GM18951 (cell line): ENCODE measurements around the gene VGLL3.

ENCODE experiments used
- POLR2A ChIP-seq: IDR thresholded peaks from 4 replicates; pipeline ENCODE4 v1.6.1; 2011; ENCODE audit warnings: mild to moderate bottlenecking; ENCODE audit not compliant: insufficient read length, insufficient read depth; ENCODE audit errors: extremely low read depth
- in situ Hi-C: fragments of 300-500 bp; cut with MboI; formaldehyde crosslinking; loops from one replicate; pipeline ENCODE4 v1.12.0; 2022; ENCODE audit warnings: low sequenced_read_pairs, mixed read lengths, inconsistent platforms; ENCODE audit not compliant: unreplicated experiment

Gene VGLL3

DNA sequence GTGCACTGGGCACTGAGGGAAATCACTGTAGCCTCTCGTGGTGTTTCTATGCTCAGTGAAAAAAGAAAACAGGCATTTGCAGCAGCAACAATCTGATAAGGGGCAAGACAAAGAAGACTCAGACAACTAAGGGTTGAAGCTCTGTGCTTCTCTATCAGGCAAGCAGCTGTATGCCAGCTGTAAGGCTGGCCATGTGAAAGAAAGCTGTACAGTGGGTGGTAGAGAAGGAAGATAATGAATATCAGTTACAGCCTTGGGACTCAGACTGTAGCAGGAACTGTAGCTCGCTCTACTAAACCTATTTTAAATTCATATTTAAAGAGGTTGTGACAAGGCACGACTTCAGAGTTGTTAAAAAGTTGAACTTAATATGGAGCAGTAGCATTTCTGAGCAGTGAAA, 76.3 kb downstream of the VGLL3 start:
- in situ Hi-C loops, result no loop called here

GRCh38 chr3:86913160-86913559, 77.8 kb downstream of the VGLL3 start:
- in situ Hi-C loops, result no loop called here

More for the DNA sequence above, 76.3 kb downstream of the VGLL3 start:
- no peak for TF ChIP-seq POLR2A

DNA sequence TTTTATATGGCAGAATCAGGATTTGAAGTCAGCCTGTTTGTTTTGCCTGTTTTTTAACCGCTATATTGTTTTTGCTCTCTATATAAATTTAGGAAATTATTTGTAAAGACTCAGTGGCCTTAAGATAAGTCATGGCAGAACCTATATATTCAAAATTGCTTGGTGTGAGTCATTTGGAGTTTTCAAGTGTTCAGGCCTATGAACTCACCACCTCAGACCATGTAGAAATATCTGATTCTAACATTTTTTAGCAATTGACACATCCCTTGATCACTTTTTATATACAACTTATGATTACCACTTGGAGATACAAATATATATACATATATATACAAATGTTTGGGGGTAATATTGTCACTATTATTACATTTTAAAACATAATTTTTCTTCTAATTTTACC, 95.7 kb downstream of the VGLL3 start:
- TF ChIP-seq POLR2A, result no peak
- in situ Hi-C loops, result no loop called here

More at GRCh38 chr3:86913160-86913559, 77.8 kb downstream of the VGLL3 start:
- TF ChIP-seq POLR2A, result no peak

GRCh38 chr3:86890741-86891396, 100.1 kb downstream of the VGLL3 start:
- in situ Hi-C loops, result no loop called here
- no peak for TF ChIP-seq POLR2A
